Common myeloid progenitor, CD34-positive (primary cell): ENCODE data around the gene TPBGL.
A peak's percentile ranks its signal among the peaks of the same experiment; 100 is the strongest.

Source experiments
- CTCF ChIA-PET: fragments of 350-600 bp; sonication (Branson Sonifier 250); formaldehyde crosslinking; loops from one replicate; lab custom pipeline; 2021; ENCODE audit warnings: antibody characterized with exemption; lab: Charles Lee
- POLR2A ChIA-PET: fragments of 350-600 bp; sonication (Branson Sonifier 250); formaldehyde crosslinking; loops from one replicate; lab custom pipeline; 2021; ENCODE audit warnings: antibody characterized with exemption; lab: Charles Lee
- DNase-seq, 3 donors: peaks; one replicate each; pipeline versions ENCODE4 v3.0.0 to v3.0.0-alpha.2; 2013
- H3K27ac ChIP-seq, 2 experiments: 1 replicate in 1 of 2; 2 replicates in 1 of 2; pipeline ENCODE4 v1.7.0; 2013; ENCODE audit warnings: inconsistent platforms in 2 of 2, low read length in 2 of 2, mild to moderate bottlenecking in 2 of 2, low read depth in 1 of 2, moderate library complexity in 1 of 2; ENCODE audit not compliant: severe bottlenecking in 2 of 2, insufficient read depth in 1 of 2, poor library complexity in 1 of 2
- H3K27me3 ChIP-seq, 5 experiments: replicated peaks in 2 of 5; 1 replicate in 3 of 5; 2 replicates in 2 of 5; pipeline versions ENCODE4 v1.6.1 to v1.7.0; 2013; ENCODE audit warnings: low read length in 4 of 5, mild to moderate bottlenecking in 2 of 5, moderate library complexity in 2 of 5, inconsistent platforms in 1 of 5; ENCODE audit not compliant: insufficient read depth in 5 of 5, control insufficient read depth in 4 of 5
- H3K36me3 ChIP-seq, 4 experiments: 1 replicate in 2 of 4; 2 replicates in 2 of 4; pipeline versions ENCODE4 v1.6.1 to v1.7.0; 2013; ENCODE audit warnings: low read length in 3 of 4, control low read depth in 1 of 4, mild to moderate bottlenecking in 1 of 4; ENCODE audit not compliant: control insufficient read depth in 4 of 4, insufficient read depth in 4 of 4
- H3K4me1 ChIP-seq, 4 experiments: 1 replicate in 3 of 4; 2 replicates in 1 of 4; pipeline versions ENCODE4 v1.6.1 to v1.7.1; 2013; ENCODE audit warnings: low read length in 3 of 4, mild to moderate bottlenecking in 3 of 4, control low read depth in 1 of 4, inconsistent platforms in 1 of 4, moderate library complexity in 1 of 4; ENCODE audit not compliant: control insufficient read depth in 4 of 4, insufficient read depth in 4 of 4; ENCODE audit errors: control extremely low read depth in 1 of 4
- H3K4me3 ChIP-seq, 7 experiments: 1 replicate in 4 of 7; 2 replicates in 3 of 7; pipeline versions ENCODE4 v1.5.1 to v1.7.0; 2013; ENCODE audit warnings: mild to moderate bottlenecking in 7 of 7, low read length in 6 of 7, moderate library complexity in 6 of 7, inconsistent platforms in 2 of 7, low read depth in 2 of 7, control low read depth in 1 of 7; ENCODE audit not compliant: insufficient read depth in 4 of 7, control insufficient read depth in 1 of 7; ENCODE audit errors: extremely low read depth in 1 of 7
- H3K9me3 ChIP-seq, 5 experiments: 1 replicate in 4 of 5; 2 replicates in 1 of 5; pipeline versions ENCODE4 v1.6.1 to v1.7.1; 2013; ENCODE audit warnings: low read length in 4 of 5, mild to moderate bottlenecking in 2 of 5, inconsistent platforms in 1 of 5, low read depth in 1 of 5, moderate library complexity in 1 of 5; ENCODE audit not compliant: control insufficient read depth in 4 of 5, insufficient read depth in 2 of 5; ENCODE audit errors: control extremely low read depth in 1 of 5
- WGBS: methylation state at CpG from one replicate; pipeline ENCODE4 v1.1.5; 2013; ENCODE audit not compliant: insufficient coverage; 5-methylcytosine and 5-hydroxymethylcytosine counted together

The TPBGL gene

DNA sequence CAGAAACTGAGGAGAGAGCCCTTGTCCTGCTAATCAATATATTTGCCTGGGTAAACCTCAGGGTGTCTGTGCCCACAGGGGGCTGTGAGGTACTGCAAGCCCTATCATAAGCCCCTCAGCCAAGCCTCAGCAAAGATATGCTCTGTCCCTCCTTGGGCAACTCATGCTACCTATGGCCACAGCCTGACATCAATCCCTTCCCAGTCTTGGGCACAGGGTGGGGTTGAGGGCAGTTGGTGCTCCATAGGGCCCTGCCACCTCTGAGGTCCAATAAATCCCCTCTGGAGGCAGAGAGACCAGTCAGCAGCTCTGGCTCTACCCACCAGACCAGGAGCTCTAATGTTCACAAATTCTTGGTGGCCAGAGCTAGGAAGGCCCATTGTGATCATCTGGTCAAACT lies 23.8 kb downstream of the TPBGL start:
- Histone ChIP-seq H3K27ac (peak overlapping the region in 1 of 2 experiments; percentile 6), H3K27me3 (no peaks in the 10 kb centered on the region), H3K9me3 (no peaks in the 10 kb centered on the region), H3K36me3 (peaks cover 7 to 45% (median 32%) of the 10 kb centered on the region in 4 experiments), H3K4me1 (peaks cover 8 to 46% (median 41%) of the 10 kb centered on the region in 4 experiments), H3K4me3 (no peak overlapping the region)
- DNase-seq, result no peak
- ChIA-PET POLR2A (no interaction called here), CTCF (interaction anchor here (1.3 to 2.0 kb wide), 4 partner anchors 8 to 22 kb away, joined by 3 to 7 read pairs (median 6); no protein-coding TSS in a partner anchor)

DNA sequence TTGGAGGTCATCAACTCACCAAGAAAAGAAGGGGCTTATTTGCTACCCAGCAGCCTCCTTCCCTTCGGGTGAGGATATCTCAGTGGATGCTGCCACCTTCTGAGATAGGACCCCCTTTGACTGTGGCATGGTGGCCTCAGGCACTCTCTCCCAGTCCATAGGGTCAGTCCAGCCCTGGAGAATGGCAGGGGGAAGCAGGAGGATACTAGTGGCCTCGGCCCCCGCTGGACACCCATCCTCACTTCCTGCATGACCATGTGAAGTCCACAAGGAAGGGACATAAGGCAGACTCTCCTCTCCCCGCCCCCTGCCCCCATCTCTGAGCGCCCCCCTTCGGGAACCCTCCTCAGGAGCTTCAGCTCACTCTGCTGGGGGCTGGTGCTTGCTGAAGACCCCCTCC lies 24.4 kb downstream of the TPBGL start:
- WGBS, result 100% methylated on average over 1 of the region's 6 CpGs
- H3K4me1 ChIP-seq, result peaks cover 8 to 43% (median 39%) of the 10 kb centered on the region in 4 experiments
- POLR2A ChIA-PET, result no interaction called here

DNA sequence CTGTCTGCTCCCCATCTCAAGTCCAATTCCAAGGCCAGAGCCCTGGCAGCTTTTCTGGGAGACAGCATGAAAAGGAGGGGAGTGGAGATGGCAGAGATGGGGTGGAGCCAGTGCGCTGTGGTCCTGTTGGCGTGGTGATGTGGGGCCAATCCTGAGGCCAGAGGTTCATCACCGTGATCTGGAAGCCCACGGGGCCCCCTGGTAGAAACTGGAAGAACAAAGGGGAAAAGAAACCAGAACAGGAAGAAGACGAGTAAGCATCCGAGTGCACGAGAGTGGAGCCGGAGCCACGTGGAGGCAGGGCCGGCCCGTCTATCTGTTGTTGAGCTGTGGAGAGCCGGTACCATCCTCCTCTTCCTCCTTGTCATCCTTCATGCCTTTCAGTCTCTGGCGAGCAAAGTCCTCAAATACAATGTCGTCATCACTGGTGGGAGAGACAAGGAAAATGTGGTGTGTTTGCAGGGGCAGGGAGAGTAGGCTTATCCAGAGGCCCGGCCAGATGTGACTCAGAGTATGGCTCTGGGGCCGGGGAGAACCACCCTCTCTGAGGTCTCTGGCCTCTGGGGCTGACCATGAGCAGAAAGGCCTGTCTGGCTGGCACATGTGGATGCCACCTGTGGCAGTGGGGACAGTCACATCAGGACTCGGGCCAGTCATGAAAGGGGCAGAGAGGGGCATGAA lies 25.4 kb downstream of the TPBGL start:
- ChIA-PET POLR2A (no interaction called here), CTCF (interaction anchor here (0.6 to 2.0 kb wide), 4 partner anchors 8 to 24 kb away, joined by 3 to 6 read pairs (median 4); no protein-coding TSS in a partner anchor)
- Histone ChIP-seq H3K27me3 (no peaks in the 10 kb centered on the region), H3K9me3 (no peaks in the 10 kb centered on the region), H3K4me1 (peaks cover 8 to 36% (median 29%) of the 10 kb centered on the region in 4 experiments), H3K27ac (no peak overlapping the region), H3K4me3 (no peak overlapping the region), H3K36me3 (peaks cover 7 to 59% (median 40%) of the 10 kb centered on the region in 4 experiments)
- no peak for DNase-seq
- 81% methylated on average over 13 of the region's 17 CpGs for WGBS

More for the DNA sequence above, 24.4 kb downstream of the TPBGL start:
- no peaks in the 10 kb centered on the region for H3K9me3 ChIP-seq
- no peaks in the 10 kb centered on the region for H3K27me3 ChIP-seq
- H3K4me3 ChIP-seq, result no peak overlapping the region
- CTCF ChIA-PET, result interaction anchor here (1.3 to 2.0 kb wide), 4 partner anchors 7 to 23 kb away, joined by 3 to 7 read pairs (median 6); no protein-coding TSS in a partner anchor
- no peak for DNase-seq
- H3K36me3 ChIP-seq, result peaks cover 7 to 52% (median 38%) of the 10 kb centered on the region in 4 experiments
- H3K27ac ChIP-seq, result no peak overlapping the region

DNA sequence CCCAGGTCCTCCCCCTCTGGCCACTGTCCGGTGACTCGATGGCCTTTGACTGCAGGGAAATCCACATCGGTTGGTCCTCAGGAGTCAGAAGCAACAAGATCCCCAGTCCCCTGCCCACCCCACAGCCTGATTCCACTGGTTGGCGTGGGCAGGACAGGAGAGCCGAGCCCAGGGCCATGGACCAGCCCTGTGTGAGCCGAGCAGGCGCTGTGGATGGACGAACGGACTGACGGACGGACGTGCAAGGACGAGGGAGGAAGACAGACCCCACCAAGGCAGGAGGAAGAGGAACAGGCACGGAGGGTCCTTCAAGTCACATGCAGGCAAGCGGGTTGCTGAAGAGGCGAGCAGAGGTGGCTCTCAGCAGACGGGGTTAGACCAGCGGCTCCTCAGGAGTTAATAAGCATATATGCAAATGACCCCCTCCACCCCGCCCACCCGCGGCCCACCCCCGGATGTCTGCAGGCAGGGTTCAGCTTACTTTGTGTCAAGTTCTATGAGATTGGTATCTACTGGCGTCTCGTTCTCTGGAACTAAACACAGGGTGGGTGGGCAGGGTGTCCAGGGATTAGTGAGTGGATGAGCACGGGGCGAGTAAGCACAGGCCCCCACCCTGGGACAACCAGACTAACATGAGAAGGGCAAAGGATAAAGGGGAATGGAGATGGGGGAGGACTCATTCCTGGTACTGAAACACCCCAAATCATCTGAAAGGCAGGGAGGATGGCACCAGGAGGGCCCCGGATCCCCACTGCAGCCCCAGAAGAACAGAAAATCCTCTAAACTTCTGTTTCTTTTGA lies 26.8 kb downstream of the TPBGL start:
- ChIA-PET POLR2A (interaction anchor here (0.7 kb wide), 1 partner anchor 29 kb away, joined by 5 read pairs; no protein-coding TSS in a partner anchor), CTCF (no interaction called here)
- Histone ChIP-seq H3K36me3 (peaks cover 7 to 73% (median 45%) of the 10 kb centered on the region in 4 experiments), H3K4me1 (peaks cover 3 to 29% (median 20%) of the 10 kb centered on the region in 4 experiments), H3K27ac (no peak overlapping the region), H3K9me3 (no peaks in the 10 kb centered on the region), H3K4me3 (no peak overlapping the region), H3K27me3 (no peaks in the 10 kb centered on the region)
- WGBS, result 95% methylated on average over 16 of the region's 27 CpGs
- no peak for DNase-seq

GRCh38 chr11:75268626-75269366 lies 28.2 kb downstream of the TPBGL start:
- no peak for DNase-seq
- peaks cover 0 to 31% (median 24%) of the 10 kb centered on the region in 4 experiments for H3K4me1 ChIP-seq
- ChIA-PET CTCF (interaction anchor here (0.6 to 2.5 kb wide), 3 partner anchors 11 to 72 kb away, joined by 3 to 7 read pairs (median 5); no protein-coding TSS in a partner anchor), POLR2A (no interaction called here)
- no peak overlapping the region for H3K27ac ChIP-seq
- no peaks in the 10 kb centered on the region for H3K27me3 ChIP-seq
- H3K36me3 ChIP-seq, result peaks cover 7 to 87% (median 53%) of the 10 kb centered on the region in 4 experiments
- H3K4me3 ChIP-seq, result no peak overlapping the region
- no peaks in the 10 kb centered on the region for H3K9me3 ChIP-seq
- 92% methylated on average over 21 of the region's 25 CpGs for WGBS

DNA sequence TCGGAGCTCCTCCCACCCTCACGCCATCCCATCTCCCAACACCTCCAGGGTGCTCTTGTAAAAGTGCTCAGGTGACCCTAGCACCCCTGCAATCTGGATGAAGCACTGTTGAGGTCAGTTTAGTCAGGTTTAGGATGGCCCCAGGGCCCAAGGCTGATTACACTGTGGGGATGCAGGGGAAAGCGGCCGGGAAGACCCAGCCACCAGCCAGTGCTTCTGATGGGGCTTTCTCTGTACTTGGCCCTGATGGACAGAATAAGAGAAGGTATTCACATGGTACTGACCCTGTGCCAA lies 28.7 kb downstream of the TPBGL start:
- Histone ChIP-seq H3K27me3 (no peaks in the 10 kb centered on the region), H3K9me3 (no peaks in the 10 kb centered on the region), H3K27ac (no peak overlapping the region), H3K4me1 (peaks cover 0 to 32% (median 25%) of the 10 kb centered on the region in 4 experiments), H3K4me3 (no peak overlapping the region), H3K36me3 (peaks cover 7 to 88% (median 56%) of the 10 kb centered on the region in 4 experiments)
- CTCF ChIA-PET, result interaction anchor here (0.6 to 4.2 kb wide), 5 partner anchors 8 to 72 kb away, joined by 3 to 15 read pairs (median 7); no protein-coding TSS in a partner anchor
- DNase-seq, result no peak
- 100% methylated on average over 2 of the region's 4 CpGs for WGBS
- POLR2A ChIA-PET, result no interaction called here
